ENCODE results near the gene AOC3. TPM values are rescaled to one million over a fixed set of nuclear protein-coding genes. Genes with fewer than 3 reads are reported as not detected.
"Not testable (repeated sequence)": the region's sequence is repeated elsewhere in the genome, so short reads cannot be mapped to it uniquely, and the experiment has no call there.

AOC3 gene
- total RNA-seq, 1 donor from 2014 or later = 17.4 TPM

DNA sequence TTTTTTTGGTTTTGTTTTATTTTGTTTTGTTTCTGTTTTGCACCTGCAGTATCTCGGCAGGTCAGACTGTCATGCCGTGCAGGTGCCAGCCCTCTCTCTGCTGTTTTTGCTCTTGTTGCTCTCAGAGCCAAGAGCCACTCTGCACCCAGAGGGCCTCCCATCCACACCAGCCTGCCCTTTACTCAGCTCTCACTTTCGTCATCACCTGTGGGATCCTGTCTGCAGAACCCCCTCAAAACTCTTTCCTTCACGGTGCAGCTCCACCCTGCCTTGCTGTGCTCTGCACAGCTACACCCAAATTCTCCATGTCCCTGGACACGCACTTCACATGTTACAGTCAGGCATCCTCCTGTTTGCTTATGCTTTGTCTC is 2.6 kb downstream of the AOC3 start:
- TF ChIP-seq, protein P1, sequence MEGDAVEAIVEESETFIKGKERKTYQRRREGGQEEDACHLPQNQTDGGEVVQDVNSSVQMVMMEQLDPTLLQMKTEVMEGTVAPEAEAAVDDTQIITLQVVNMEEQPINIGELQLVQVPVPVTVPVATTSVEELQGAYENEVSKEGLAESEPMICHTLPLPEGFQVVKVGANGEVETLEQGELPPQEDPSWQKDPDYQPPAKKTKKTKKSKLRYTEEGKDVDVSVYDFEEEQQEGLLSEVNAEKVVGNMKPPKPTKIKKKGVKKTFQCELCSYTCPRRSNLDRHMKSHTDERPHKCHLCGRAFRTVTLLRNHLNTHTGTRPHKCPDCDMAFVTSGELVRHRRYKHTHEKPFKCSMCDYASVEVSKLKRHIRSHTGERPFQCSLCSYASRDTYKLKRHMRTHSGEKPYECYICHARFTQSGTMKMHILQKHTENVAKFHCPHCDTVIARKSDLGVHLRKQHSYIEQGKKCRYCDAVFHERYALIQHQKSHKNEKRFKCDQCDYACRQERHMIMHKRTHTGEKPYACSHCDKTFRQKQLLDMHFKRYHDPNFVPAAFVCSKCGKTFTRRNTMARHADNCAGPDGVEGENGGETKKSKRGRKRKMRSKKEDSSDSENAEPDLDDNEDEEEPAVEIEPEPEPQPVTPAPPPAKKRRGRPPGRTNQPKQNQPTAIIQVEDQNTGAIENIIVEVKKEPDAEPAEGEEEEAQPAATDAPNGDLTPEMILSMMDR (IDR thresholded peaks at IDR 0.05) = no peak
- Mint-ChIP-seq H3K27me3 (ENCODE audit: low read depth) (no peaks in the 10 kb centered on the region), H3K27ac (ENCODE audit: unreplicated experiment) (no peak overlapping the region), H3K4me3 (ENCODE audit: unreplicated experiment) (peak overlapping the region; percentile 24), H3K9me3 (ENCODE audit: low read depth) (no peaks in the 10 kb centered on the region), H3K36me3 (ENCODE audit: low read depth) (no peaks in the 10 kb centered on the region), H3K4me1 (ENCODE audit: low read depth) (peaks cover 15% of the 10 kb centered on the region)
- no peak for DNase-seq (ENCODE audit: low spot score)

DNA sequence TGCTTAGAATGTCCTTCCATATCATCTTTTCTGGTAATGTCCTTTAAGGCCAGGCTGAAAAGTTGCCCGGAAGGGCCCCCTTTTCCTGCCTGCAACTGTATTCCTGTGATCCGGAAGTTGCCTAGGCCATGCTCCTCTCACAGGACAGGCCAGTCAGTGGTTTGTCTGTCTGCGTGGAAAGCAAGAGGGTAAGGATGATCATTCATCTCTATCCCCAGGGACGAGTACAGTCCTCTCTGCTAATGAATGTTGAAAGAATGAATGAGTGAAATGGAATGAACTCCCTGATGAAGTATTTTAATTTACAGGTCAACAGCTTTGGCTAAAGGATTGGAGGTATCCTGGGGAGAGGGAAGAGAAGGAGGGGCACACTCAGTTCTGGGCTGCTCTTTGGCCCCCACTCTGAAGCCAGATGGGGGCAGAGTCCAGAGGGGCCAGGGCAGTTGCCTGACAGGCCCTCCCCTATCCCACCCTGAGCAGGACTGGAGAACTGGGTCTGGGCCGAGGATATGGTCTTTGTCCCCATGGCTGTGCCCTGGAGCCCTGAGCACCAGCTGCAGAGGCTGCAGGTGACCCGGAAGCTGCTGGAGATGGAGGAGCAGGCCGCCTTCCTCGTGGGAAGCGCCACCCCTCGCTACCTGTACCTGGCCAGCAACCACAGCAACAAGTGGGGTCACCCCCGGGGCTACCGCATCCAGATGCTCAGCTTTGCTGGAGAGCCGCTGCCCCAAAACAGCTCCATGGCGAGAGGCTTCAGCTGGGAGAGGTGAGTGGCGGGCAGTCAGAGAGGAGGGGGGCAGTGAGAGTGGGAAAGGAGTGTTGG is 3.2 kb downstream of the AOC3 start:
- no peaks in the 10 kb centered on the region for H3K9me3 Mint-ChIP-seq (ENCODE audit: low read depth)
- TF ChIP-seq, protein P1 (IDR thresholded peaks at IDR 0.05) = no peak
- H3K4me1 Mint-ChIP-seq (ENCODE audit: low read depth) = peaks cover 15% of the 10 kb centered on the region
- peak overlapping the region; percentile 31 for H3K4me3 Mint-ChIP-seq (ENCODE audit: unreplicated experiment)
- DNase-seq (ENCODE audit: low spot score) = no peak
- no peak overlapping the region for H3K27ac Mint-ChIP-seq (ENCODE audit: unreplicated experiment)
- no peaks in the 10 kb centered on the region for H3K36me3 Mint-ChIP-seq (ENCODE audit: low read depth)
- H3K27me3 Mint-ChIP-seq (ENCODE audit: low read depth) = no peaks in the 10 kb centered on the region

DNA sequence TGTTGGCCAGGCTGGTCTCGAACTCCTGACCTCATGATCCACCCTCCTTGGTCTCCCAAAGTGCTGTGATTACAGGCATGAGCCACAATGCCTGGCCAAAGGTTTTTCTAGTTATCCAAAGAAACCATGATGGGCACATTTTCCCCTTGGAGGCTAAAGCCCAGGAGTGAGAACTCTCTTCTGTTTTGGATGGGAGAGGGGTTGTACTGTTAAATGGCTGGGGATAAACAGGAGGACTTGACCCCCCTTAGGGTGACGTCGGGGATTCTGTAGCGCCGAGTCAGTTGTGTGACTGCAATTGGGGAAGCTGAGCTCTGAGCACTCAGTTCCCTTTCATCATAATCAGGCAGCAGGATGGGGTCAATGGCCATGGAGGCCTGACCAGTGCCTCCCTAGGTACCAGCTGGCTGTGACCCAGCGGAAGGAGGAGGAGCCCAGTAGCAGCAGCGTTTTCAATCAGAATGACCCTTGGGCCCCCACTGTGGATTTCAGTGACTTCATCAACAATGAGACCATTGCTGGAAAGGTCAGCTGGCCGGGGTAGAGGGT is 4.1 kb downstream of the AOC3 start:
- Mint-ChIP-seq H3K27ac (ENCODE audit: unreplicated experiment) (no peak overlapping the region), H3K27me3 (ENCODE audit: low read depth) (no peaks in the 10 kb centered on the region), H3K36me3 (ENCODE audit: low read depth) (no peaks in the 10 kb centered on the region), H3K4me3 (ENCODE audit: unreplicated experiment) (no peak overlapping the region), H3K4me1 (ENCODE audit: low read depth) (peaks cover 10% of the 10 kb centered on the region), H3K9me3 (ENCODE audit: low read depth) (no peaks in the 10 kb centered on the region)
- no peak for DNase-seq (ENCODE audit: low spot score)
- TF ChIP-seq, protein P1 (IDR thresholded peaks at IDR 0.05) = no peak

DNA sequence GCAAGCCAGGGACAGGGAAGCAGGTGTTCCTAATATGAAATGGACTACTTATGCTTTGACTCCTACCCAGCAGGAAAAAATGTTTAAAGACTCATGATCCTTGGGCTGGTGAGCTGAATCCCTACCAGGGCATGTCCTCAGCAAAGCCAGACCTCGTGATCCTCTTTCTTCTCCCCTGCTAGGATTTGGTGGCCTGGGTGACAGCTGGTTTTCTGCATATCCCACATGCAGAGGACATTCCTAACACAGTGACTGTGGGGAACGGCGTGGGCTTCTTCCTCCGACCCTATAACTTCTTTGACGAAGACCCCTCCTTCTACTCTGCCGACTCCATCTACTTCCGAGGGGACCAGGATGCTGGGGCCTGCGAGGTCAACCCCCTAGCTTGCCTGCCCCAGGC is 5.1 kb downstream of the AOC3 start:
- H3K36me3 Mint-ChIP-seq (ENCODE audit: low read depth); DNase-seq (ENCODE audit: low spot score); H3K4me3 Mint-ChIP-seq (ENCODE audit: unreplicated experiment); H3K9me3 Mint-ChIP-seq (ENCODE audit: low read depth); H3K27me3 Mint-ChIP-seq (ENCODE audit: low read depth); H3K4me1 Mint-ChIP-seq (ENCODE audit: low read depth); H3K27ac Mint-ChIP-seq (ENCODE audit: unreplicated experiment): not testable (repeated sequence)

DNA sequence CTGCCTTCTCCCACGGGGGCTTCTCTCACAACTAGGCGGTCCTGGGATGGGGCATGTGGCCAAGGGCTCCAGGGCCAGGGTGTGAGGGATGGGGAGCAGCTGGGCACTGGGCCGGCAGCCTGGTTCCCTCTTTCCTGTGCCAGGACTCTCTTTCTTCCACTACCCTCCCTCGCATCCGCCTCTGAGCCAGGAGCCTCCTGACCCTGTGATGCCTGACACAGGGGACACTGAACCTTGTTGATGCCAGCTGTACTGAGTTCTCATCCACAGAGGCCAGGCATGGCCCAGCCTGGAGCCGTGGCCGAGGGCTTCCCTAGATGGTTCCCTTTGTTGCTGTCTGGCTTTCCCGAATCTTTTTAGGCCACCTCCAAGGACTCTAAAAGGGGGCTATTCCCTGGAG is 5.5 kb downstream of the AOC3 start:
- H3K4me1 Mint-ChIP-seq (ENCODE audit: low read depth); H3K27me3 Mint-ChIP-seq (ENCODE audit: low read depth); DNase-seq (ENCODE audit: low spot score); H3K9me3 Mint-ChIP-seq (ENCODE audit: low read depth); H3K27ac Mint-ChIP-seq (ENCODE audit: unreplicated experiment); H3K4me3 Mint-ChIP-seq (ENCODE audit: unreplicated experiment); H3K36me3 Mint-ChIP-seq (ENCODE audit: low read depth): not testable (repeated sequence)

DNA sequence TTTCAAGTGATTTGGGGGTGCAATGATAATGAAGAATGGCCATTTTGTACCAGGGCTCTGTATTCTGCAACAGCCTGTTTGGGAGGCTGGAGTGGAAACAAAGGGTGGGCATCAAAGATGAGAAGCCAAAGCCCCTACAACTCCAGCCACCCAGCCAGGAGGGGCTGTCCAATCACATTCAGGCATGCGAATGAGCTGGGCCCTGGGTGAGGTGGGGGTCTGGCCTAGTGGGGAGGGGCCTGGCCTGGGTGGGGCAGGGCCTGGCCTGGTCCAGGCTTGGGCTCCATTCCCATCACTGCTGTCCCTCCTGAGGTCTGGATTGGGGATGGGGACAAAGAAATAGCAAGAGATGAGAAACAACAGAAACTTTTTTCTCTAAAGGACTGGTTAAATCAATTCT is 6.4 kb downstream of the AOC3 start:
- TF ChIP-seq, protein P1 (IDR thresholded peaks at IDR 0.05) = no peak
- Mint-ChIP-seq H3K4me1 (ENCODE audit: low read depth) (no peaks in the 10 kb centered on the region), H3K4me3 (ENCODE audit: unreplicated experiment) (no peak overlapping the region), H3K9me3 (ENCODE audit: low read depth) (no peaks in the 10 kb centered on the region), H3K27me3 (ENCODE audit: low read depth) (no peaks in the 10 kb centered on the region), H3K27ac (ENCODE audit: unreplicated experiment) (no peak overlapping the region), H3K36me3 (ENCODE audit: low read depth) (no peaks in the 10 kb centered on the region)
- no peak for DNase-seq (ENCODE audit: low spot score)

All from chondrocyte (in vitro differentiated cells).